ENCODE data around the gene IPCEF1.

Gene IPCEF1

DNA sequence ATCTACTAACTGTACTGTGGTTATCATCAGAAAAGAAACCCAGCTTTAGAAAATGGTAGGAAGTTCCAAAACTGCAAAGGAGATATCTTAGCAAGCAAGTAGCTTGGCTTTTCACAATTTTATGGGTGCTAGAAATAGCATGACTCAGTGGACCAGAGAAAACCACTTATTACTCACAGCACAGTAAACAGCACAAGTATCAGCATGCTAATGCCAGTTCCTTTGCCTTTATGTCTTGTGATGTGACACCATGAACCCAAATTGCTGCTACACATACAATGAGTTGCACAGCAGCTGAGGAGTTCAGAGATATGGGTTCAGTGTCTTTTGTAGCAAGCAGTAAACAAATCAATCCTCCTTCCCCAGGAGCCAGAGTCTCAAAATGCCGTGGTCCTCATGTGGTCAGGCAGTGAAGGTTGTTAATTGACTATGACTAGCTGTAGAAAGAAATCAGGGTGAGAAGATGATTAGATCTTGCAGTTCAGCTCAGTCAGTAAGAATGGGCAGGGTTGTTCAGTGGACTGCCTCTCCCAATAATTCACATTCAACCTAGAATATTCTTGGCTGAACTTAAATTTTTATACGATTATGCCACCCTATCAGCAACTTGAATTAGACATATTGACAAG, 244.3 kb downstream of the IPCEF1 start:
- H3K27ac Mint-ChIP-seq: no peak overlapping the region
- H3K4me3 Mint-ChIP-seq: no peak overlapping the region
- no peaks in the 10 kb centered on the region for H3K4me1 Mint-ChIP-seq (ENCODE audit: low read depth)
- H3K27me3 Mint-ChIP-seq: no peaks in the 10 kb centered on the region
- H3K36me3 Mint-ChIP-seq (ENCODE audit: low read depth): no peaks in the 10 kb centered on the region
- no peaks in the 10 kb centered on the region for H3K9me3 Mint-ChIP-seq

DNA sequence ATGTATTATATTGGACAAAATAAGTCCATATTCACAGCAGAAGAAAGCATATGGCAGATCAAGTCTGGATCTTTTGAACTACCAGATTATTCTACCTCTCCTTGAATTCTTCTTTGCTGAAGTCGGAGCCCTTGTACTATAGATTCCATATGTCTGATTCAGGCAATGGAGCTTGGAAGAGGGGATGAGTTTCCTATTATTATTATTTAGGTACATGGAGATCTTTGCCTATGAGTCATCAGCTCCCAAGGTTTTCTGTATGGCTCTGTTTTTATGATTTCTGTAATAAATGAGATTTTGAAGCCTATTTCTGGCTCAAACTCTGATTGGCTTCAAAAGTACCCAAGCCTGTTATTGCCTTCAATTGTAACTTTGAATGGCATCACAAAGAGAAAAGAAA, 245.6 kb downstream of the IPCEF1 start:
- Mint-ChIP-seq H3K36me3 (ENCODE audit: low read depth) (no peaks in the 10 kb centered on the region), H3K27me3 (peaks cover 3% of the 10 kb centered on the region), H3K27ac (no peak overlapping the region), H3K9me3 (no peaks in the 10 kb centered on the region), H3K4me3 (no peak overlapping the region), H3K4me1 (ENCODE audit: low read depth) (no peaks in the 10 kb centered on the region)

DNA sequence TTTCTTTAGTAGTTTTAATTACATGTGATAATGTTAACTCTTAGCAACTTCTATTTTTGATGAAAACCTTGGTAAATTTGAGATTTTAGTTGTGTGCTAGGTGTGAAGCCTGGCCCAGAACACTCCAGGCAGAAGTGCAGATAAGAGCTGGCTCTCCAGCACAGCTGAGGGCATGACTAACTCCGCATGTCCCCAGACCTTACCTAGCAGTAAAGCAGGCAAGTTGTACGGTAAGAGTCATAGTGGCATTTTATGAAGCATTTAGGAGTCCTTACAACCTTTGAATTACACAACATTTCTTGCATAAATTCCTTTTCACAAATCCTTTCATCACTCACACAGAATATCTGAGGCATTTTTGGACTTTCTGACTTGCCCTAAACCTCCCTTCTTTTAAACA, 250.4 kb downstream of the IPCEF1 start:
- Mint-ChIP-seq H3K36me3 (ENCODE audit: low read depth) (no peaks in the 10 kb centered on the region), H3K4me1 (ENCODE audit: low read depth) (no peaks in the 10 kb centered on the region), H3K27ac (no peak overlapping the region), H3K4me3 (no peak overlapping the region), H3K9me3 (no peaks in the 10 kb centered on the region), H3K27me3 (peaks cover 13% of the 10 kb centered on the region)
